ENCODE data around the gene CNTNAP1. TPM values are rescaled to one million over a fixed set of nuclear protein-coding genes. Genes with fewer than 3 reads are reported as not detected.

CNTNAP1 gene
- total RNA-seq, 1 donor from 2014 or later: 10.5 TPM

DNA sequence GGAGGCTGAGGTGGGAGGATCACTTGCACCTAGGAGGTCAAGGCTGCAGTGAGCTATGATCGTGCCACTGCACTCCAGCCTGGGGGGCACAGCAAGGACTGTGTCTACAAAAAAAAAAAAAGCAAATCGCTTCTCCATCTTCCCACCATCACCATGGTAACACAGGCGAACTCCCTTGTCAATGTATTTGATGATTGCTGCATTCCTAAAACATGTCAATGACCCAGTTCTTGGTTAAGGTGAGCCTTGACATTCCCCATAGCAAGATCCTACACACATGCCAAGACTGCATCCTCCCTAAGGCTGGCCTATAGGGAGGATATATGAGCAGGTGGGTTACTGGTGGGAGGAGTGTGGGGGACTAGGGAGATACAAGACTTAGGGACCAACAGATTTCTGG is 12.2 kb downstream of the CNTNAP1 start:
- Histone ChIP-seq H3K4me3 (no peak overlapping the region), H3K4me1 (no peaks in the 10 kb centered on the region), H3K27ac (no peak overlapping the region), H3K9me3 (no peaks in the 10 kb centered on the region), H3K27me3 (no peaks in the 10 kb centered on the region), H3K36me3 (peaks cover 28 to 50% of the 10 kb centered on the region in 2 donors)
- TF ChIP-seq, protein P1, sequence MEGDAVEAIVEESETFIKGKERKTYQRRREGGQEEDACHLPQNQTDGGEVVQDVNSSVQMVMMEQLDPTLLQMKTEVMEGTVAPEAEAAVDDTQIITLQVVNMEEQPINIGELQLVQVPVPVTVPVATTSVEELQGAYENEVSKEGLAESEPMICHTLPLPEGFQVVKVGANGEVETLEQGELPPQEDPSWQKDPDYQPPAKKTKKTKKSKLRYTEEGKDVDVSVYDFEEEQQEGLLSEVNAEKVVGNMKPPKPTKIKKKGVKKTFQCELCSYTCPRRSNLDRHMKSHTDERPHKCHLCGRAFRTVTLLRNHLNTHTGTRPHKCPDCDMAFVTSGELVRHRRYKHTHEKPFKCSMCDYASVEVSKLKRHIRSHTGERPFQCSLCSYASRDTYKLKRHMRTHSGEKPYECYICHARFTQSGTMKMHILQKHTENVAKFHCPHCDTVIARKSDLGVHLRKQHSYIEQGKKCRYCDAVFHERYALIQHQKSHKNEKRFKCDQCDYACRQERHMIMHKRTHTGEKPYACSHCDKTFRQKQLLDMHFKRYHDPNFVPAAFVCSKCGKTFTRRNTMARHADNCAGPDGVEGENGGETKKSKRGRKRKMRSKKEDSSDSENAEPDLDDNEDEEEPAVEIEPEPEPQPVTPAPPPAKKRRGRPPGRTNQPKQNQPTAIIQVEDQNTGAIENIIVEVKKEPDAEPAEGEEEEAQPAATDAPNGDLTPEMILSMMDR (IDR thresholded peaks at IDR 0.05): no peak
- intact Hi-C loops (cut with DNase I): no loop called here
- DNase-seq (ENCODE audit: low spot score in 2 of 2): no peak

DNA sequence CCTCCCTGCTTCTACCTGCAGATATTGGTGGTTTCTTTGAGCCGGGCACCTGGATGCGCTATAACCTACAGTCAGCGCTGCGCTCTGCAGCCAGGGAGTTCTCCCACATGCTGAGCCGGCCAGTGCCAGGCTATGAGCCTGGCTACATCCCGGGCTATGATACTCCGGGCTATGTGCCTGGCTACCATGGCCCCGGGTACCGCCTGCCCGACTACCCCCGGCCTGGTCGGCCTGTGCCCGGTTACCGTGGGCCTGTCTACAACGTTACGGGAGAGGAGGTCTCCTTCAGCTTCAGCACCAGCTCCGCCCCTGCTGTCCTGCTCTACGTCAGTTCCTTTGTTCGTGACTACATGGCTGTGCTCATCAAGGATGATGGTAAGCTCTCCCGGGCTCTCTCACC is 13.2 kb downstream of the CNTNAP1 start:
- H3K27me3 ChIP-seq: no peaks in the 10 kb centered on the region
- no peaks in the 10 kb centered on the region for H3K9me3 ChIP-seq
- peaks cover 29 to 50% of the 10 kb centered on the region in 2 donors for H3K36me3 ChIP-seq
- H3K27ac ChIP-seq: no peak overlapping the region
- TF ChIP-seq, protein P1 (IDR thresholded peaks at IDR 0.05): no peak
- no peaks in the 10 kb centered on the region for H3K4me1 ChIP-seq
- no peak overlapping the region for H3K4me3 ChIP-seq
- no peak for DNase-seq (ENCODE audit: low spot score in 2 of 2)
- intact Hi-C loops (cut with DNase I): no loop called here

DNA sequence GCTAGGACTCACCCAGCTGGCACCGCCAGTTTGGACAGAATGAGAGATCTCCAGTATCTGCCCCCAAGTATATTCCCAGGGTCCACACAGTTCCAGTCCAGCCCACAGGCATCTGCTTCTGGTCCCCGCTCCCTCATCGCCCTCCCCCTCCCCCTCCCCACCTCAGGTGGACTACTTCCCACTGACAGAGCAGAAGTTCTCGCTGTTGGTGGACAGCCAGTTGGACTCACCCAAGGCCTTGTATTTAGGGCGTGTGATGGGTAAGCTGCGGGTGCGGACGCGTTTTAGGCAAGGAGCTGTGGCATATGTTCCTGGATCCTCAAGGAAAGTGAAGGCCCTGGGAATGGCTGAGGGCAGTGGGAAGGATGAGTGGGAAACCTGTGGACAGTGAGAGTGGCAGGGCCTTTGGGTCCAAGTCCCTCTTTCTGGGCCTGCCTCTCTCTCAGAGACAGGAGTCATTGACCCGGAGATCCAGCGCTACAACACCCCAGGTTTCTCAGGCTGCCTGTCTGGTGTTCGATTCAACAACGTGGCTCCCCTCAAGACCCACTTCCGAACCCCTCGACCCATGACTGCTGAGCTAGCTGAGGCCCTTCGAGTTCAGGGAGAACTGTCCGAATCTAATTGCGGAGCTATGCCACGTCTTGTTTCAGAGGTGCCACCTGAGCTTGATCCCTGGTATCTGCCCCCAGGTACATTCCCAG is 14.9 kb downstream of the CNTNAP1 start:
- no peaks in the 10 kb centered on the region for H3K27me3 ChIP-seq
- intact Hi-C loops (cut with DNase I): no loop called here
- no peak overlapping the region for H3K4me3 ChIP-seq
- peaks cover 39 to 57% of the 10 kb centered on the region in 2 donors for H3K36me3 ChIP-seq
- TF ChIP-seq, protein P1 (IDR thresholded peaks at IDR 0.05): no peak
- no peaks in the 10 kb centered on the region for H3K9me3 ChIP-seq
- H3K4me1 ChIP-seq: no peaks in the 10 kb centered on the region
- DNase-seq (ENCODE audit: low spot score in 2 of 2): no peak
- no peak overlapping the region for H3K27ac ChIP-seq

DNA sequence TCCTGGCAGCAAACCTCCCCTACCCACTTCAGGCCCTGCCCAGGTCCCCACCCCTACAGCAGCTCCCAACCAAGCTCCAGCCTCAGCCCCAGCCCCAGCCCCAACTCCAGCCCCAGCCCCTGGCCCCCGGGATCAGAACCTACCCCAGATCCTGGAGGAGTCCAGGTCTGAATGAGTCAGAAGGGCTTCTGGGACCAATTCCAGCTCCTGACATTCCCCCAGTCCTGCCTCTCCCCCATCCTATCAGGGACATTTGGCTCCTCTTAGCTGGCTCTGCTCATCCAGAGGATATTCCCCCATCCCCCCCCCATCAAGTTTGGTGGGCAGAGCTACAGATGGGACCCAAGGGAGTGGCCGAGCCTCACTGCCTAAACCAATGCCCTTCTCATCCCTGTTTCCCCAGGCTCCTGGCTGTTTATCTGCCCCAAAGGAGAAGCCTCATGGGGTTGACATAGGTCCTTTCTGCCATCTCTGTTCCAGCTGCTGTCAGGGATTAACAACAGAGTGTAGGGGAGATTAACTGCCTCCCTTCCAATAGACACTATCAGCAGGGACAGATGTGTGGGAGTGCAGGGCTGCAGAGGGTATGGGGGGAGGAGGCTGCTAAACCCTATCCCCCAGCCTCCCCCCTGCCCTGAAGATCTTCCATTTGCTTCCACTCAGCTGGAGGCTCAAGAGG is 16.5 kb downstream of the CNTNAP1 start:
- Histone ChIP-seq H3K27me3 (no peaks in the 10 kb centered on the region), H3K27ac (peak overlapping the region in 1 of 2 donors; percentile 16), H3K9me3 (no peaks in the 10 kb centered on the region), H3K4me3 (no peak overlapping the region), H3K36me3 (peaks cover 48 to 66% of the 10 kb centered on the region in 2 donors), H3K4me1 (no peaks in the 10 kb centered on the region)
- no peak for DNase-seq (ENCODE audit: low spot score in 2 of 2)
- TF ChIP-seq, protein P1 (IDR thresholded peaks at IDR 0.05): no peak
- intact Hi-C loops (cut with DNase I): no loop called here

DNA sequence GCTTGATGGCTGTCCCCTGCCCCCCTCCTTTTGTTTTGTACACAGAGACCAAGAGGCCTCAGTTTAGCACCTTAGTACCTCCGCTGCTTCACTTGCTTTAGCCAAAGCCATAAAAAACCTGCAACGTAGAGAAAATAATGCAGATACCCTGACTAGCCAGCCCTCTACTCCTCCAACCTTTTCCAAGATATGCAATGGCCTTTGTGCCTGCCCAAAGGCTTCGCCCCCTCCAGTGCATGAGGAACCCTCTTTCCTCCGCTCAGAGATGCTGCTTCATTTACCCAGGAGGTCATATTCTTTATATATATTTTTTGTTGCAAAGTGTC is 17.0 kb downstream of the CNTNAP1 start:
- peak overlapping the region in 1 of 2 donors; percentile 16 for H3K27ac ChIP-seq
- TF ChIP-seq, protein P1 (IDR thresholded peaks at IDR 0.05): no peak
- DNase-seq (ENCODE audit: low spot score in 2 of 2): no peak
- intact Hi-C loops (cut with DNase I): no loop called here
- H3K9me3 ChIP-seq: no peaks in the 10 kb centered on the region
- H3K27me3 ChIP-seq: no peaks in the 10 kb centered on the region
- no peaks in the 10 kb centered on the region for H3K4me1 ChIP-seq
- H3K36me3 ChIP-seq: peaks cover 53 to 71% of the 10 kb centered on the region in 2 donors
- no peak overlapping the region for H3K4me3 ChIP-seq
